ENCODE data around the gene CADPS.

DNA sequence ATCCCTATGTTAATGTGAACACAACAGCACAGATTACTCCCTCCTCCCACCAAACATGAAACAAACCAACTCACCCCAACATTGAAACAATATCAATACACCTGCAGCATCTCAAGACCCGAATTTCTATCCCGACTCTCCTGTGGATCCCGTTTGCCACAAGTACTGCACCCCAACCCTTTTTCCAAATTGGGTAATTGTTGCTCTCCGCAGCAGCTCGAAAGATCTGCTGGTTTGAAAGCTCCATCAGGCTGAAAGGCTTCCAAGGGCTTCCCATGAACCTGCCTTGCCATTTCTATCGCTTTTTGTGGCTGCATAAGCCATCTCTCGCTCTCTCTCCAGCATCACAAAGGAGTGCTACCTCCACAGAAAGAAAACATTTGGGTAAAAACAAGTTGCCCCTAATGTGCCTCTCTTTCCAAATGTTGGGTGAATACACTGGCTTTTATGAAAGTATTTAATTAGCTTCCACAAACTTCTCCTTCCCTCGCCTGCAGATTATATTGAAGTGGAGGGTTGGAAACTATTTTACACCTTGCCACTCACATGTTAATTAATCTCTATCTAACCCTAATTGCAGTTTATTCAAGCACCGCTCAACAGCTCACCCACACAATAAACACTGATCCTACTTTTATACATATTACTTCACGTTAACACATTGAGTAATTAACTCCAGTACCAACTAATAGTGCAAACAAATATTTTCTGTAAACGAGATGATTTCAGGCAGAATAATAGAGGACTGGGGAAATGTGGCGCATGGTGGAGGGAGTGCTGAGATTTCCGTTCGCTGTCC, 499.4 kb downstream of the CADPS start:
- TF ChIP-seq GATA2 (IDR thresholded peaks at IDR 0.05; ENCODE audit: low read depth, low read length) (no peak), GATA3 (IDR thresholded peaks at IDR 0.05; ENCODE audit: low read depth, low read length) (no peak)

All from SH-SY5Y (cell line).